Right ventricle myocardium superior (tissue), 1 donor: ENCODE data around the gene POLA2. TPM values are rescaled to one million over a fixed set of nuclear protein-coding genes. Genes with fewer than 3 reads are reported as not detected.
A peak's percentile ranks its signal among the peaks of the same experiment; 100 is the strongest.
"Not testable (repeated sequence)": the region's sequence is repeated elsewhere in the genome, so short reads cannot be mapped to it uniquely, and the experiment has no call there.

Experiments
- ATAC-seq: fragments of 200-7000 bp; cut with Tn5 transposase; one replicate; pipeline ENCODE4 v1.9.1; 2020; ENCODE audit warnings: mild to moderate bottlenecking; ENCODE audit not compliant: poor library complexity
- DNase-seq: peaks from one replicate; pipeline ENCODE4 v3.0.0-alpha.2; 2020
- intact Hi-C: fragments of 100-400 bp; cut with DNase I; formaldehyde crosslinking; loops from one replicate; pipeline ENCODE4 v1.11.2; 2022
- total RNA-seq: library from RNA; stranded (reverse); fragmentation: NEBNext Ultra II Directional; extraction: Animal tissue kit (Norgen Biotek cat#: 25700); gene quantifications from one replicate; pipeline ENCODE4 v1.2.1, GENCODE V29; 2021
- donor health status: DM: no; HTN: yes; CAD: no; lungs with severe emphysema.

Gene POLA2
- total RNA-seq, 1 donor from 2014 or later = 4.9 TPM

GRCh38 chr11:65238302-65238701, 23.5 kb upstream of the POLA2 start:
- intact Hi-C loops, DNase-seq, ATAC-seq: not testable (repeated sequence)

- intact Hi-C loops = no loop called here
- no peak for DNase-seq
- no peak for ATAC-seq
These were observed 20.6 kb upstream of the POLA2 start for GRCh38 chr11:65241134-65241533.

GRCh38 chr11:65241692-65242091, 20.1 kb upstream of the POLA2 start:
- DNase-seq = no peak
- ATAC-seq = no peak
- intact Hi-C loops = no loop called here

- no peak for ATAC-seq
These were observed 19.4 kb upstream of the POLA2 start for GRCh38 chr11:65242389-65242788.

GRCh38 chr11:65243797-65244196, 18.0 kb upstream of the POLA2 start:
- ATAC-seq = no peak
- intact Hi-C loops = no loop called here

More at GRCh38 chr11:65242389-65242788, 19.4 kb upstream of the POLA2 start:
- DNase-seq = no peak
- intact Hi-C loops = no loop called here

DNA sequence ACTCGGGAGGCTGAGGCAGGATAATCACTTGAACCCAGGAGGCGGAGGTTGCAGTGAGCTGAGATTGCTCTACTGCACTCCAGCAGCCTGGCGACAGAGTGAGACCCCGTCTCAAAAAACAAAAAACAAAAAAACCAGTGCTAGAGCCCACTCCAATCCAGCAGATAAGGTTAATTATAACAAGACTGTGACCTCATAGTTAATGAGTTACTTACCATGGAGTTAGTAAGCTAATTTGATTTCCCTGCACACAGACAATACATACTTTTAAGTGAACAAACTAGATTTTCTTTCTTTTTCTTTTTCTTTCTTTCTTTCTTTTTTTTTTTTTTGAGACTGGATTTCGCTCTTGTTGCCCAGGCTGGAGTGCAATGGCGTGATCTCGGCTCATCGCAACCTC, 16.7 kb upstream of the POLA2 start:
- ATAC-seq, intact Hi-C loops, DNase-seq: not testable (repeated sequence)

More at GRCh38 chr11:65243797-65244196, 18.0 kb upstream of the POLA2 start:
- DNase-seq = no peak

DNA sequence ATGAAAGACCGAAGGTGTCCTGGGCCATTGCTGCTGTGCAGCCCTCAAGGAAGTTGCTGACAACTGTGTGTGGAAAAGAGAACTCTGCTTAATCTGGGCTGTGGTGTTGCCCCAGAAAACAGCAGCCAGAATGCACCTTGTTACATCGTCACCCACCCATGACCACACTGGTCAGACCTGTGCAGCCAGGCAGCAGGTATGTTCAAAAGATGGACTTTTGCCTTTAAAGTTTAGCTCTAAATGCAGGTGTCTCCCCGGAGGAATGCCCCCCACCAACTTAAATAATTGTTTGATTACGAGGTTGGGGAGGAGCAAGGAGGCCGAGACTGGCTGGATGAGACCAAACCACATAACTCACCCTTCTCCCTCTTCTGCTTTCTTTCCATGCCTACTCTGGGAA, 15.3 kb upstream of the POLA2 start:
- no peak for DNase-seq
- intact Hi-C loops = no loop called here
- no peak for ATAC-seq

DNA sequence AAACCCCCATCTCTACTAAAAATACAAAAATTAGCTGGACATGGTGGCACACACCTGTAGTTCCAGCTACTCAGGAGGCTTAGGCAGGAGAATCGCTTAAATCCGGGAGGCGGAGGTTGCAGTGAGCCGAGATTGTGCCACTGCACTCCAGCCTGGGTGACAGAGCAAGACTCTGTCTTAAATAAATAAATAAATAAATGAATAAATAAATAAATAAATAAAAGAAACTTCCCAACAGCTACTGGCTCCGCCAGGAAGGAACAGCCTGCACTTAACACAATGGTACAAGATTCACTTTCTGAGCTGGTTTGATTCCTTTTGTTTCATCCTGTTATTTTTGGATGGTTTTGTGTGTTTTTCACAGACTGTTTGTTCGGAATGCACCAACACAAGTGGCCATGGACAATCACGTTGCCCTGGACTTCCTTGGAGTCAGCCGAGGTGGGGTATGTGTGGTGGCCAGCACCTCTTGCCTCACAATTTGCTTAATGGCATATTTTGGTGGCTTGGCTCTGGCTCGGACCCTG, 13.5 kb upstream of the POLA2 start:
- ATAC-seq, DNase-seq, intact Hi-C loops: not testable (repeated sequence)

DNA sequence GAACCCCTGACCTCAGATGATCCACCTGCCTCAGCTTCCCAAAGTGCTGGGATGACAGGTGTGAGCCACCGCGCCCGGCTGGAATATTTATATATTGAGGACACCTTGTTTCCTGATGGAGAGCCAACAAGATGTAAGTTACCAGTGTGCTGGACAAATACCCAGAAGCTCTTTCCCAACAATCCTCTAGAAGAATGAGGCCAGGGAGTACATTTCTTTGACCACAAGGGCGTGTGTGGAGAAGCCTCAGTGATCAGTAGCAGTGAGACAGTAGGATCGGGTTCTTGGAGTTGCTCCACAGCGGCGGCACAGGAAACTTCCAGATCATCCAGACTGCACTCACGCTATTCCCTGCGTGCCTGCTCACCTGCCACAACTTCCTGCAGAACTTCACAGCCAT, 10.3 kb upstream of the POLA2 start:
- intact Hi-C loops = no loop called here
- DNase-seq = no peak
- no peak for ATAC-seq

DNA sequence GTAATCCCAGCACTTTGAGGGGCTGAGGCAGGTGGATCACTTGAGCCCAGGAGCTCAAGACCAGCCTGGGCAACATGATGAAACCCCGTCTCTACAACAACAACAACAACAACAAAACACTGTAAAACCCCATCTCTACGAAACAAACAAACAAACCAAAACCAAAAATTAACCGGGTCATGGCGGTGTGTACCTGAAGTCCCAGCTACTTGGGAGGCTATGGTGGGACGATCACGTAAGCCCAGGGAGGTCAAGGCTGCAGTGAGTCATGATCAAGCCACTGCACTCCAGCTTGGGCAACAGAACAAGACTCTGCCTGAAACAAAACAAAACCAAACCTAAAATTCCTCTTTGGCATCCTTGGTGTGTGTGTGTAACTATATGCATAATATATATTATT, 7.0 kb upstream of the POLA2 start:
- ATAC-seq (no peak), DNase-seq (no peak)
- intact Hi-C loops = no loop called here

DNA sequence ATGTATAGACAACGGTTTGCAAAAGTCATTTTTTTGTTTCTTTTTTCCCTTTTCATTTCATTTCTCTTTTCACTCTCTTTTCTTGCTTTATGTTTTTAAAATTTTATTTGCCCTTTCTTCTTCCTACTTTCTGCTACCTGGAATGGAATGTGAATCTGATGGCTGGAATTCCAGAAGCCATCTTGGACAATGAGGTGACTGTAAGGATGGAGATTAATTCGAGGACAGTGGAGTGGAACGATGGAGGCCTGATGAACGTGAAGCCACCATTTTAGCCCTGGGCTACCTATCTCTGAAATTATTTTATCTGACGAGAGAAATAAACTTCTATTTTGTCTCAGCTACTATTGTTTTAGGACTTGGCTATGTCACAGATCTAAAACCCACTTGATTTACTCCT, 2.8 kb upstream of the POLA2 start:
- intact Hi-C loops = no loop called here

DNA sequence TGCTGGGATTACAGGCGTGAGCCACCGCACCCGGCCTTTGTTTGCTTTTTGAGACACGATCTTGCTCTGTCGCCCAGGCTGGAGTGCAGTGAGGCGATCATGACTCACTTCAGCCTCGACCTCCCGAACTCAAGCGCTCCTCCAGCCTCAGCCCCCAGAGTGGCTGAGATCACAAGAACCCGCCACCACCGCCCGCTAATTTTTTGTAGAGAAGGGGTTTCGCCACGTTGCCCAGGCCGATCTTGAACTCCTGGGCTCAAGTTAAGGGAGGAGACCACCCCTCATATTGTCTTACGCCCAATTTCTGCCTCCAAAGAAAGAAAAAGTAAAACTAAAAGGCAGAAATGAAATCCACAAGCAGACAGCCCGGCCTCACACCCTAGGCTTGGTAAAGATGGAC, 1.5 kb upstream of the POLA2 start:
- DNase-seq (no peak), ATAC-seq (no peak)
- intact Hi-C loops = no loop called here

More for the DNA sequence above, 2.8 kb upstream of the POLA2 start:
- DNase-seq = no peak
- ATAC-seq = no peak

GRCh38 chr11:65260756-65261590, 789 bp upstream of the POLA2 start:
- ATAC-seq = peak; percentile 1
- intact Hi-C loops = no loop called here
- DNase-seq = no peak

DNA sequence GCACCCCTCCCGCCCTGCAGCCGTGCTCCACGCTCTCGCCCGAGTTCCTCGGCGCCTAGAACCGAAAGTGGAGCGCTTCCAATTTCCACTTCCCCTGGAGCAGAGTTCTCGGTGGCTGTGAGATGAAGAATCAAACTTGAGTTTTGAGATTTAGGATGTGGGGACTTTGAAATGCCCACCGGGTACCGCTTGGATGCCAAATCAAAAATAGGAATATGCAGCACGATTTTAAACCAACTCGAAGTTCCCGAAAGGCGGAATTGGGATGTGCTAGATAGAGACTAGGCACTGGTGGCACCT, 569 bp downstream of the POLA2 start:
- DNase-seq (no peak), ATAC-seq (peak; percentile 55)
- intact Hi-C loops = no loop called here

GRCh38 chr11:65262776-65263175, 1.0 kb downstream of the POLA2 start:
- DNase-seq (no peak), ATAC-seq (no peak)
- intact Hi-C loops = no loop called here

DNA sequence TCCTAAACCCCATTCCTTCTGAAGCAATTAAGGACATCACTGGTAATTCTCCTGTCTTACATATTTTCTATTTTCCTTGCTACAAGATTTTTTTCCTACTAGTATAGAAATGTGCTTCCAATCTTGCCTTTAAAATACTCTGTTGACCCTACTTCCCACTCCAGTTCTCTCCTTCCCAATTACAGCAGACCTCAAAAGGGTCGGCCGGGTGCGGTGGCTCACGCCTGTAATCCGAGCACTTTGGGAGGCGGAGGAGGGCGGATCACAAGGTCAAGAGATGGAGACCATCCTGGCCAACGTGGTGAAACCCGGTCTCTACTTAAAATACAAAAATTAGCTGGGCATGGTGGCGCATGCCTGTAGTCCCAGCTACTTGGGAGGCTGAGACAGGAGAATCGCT, 3.0 kb downstream of the POLA2 start:
- DNase-seq, ATAC-seq, intact Hi-C loops: not testable (repeated sequence)

- ATAC-seq = no peak
- no peak for DNase-seq
- intact Hi-C loops = no loop called here
These were observed 4.4 kb downstream of the POLA2 start for GRCh38 chr11:65266210-65266609.

- intact Hi-C loops = loop anchor here (2.0 kb wide), 1 partner anchor 40 kb away; the partner anchor contains the start of gene CDC42EP2
- ATAC-seq (peak; percentile 92), DNase-seq (peak; percentile 66)
These were observed 13.2 kb downstream of the POLA2 start for GRCh38 chr11:65274735-65275682.

GRCh38 chr11:65275906-65276305, 14.1 kb downstream of the POLA2 start:
- intact Hi-C loops = loop anchor here (2.0 kb wide), 1 partner anchor 39 kb away; the partner anchor contains the start of gene CDC42EP2
- ATAC-seq (no peak), DNase-seq (no peak)
